K562 (cell line): Measurements from ENCODE around the gene LRP2. TPM values are rescaled to one million over a fixed set of nuclear protein-coding genes. Genes with fewer than 3 reads are reported as not detected.
A peak's percentile ranks its signal among the peaks of the same experiment; 100 is the strongest.

Experiments
- BHLHE40 ChIP-seq: IDR thresholded peaks from 2 replicates; pipeline ENCODE4 v1.6.1; 2011; ENCODE audit warnings: low read length, improper control_type of control experiment
- E2F4 ChIP-seq: sonication (generic); formaldehyde crosslinking; IDR thresholded peaks from 2 replicates; pipeline ENCODE4 v1.8.0; 2022; ENCODE audit warnings: mild to moderate bottlenecking, low read depth, missing genetic modification reagents
- ELF2 ChIP-seq: fragments of 250-450 bp; sonication (Bioruptor Pico); IDR thresholded peaks from 2 replicates; pipeline ENCODE4 v1.5.0; 2021; ENCODE audit warnings: mild to moderate bottlenecking
- ETV5 ChIP-seq: sonication (generic); formaldehyde crosslinking; IDR thresholded peaks from 2 replicates; pipeline ENCODE4 v1.4.0; 2020; ENCODE audit warnings: low read depth, mild to moderate bottlenecking, missing genetic modification reagents
- EWSR1 ChIP-seq: fragments of 450-650 bp; IDR thresholded peaks from 2 replicates; pipeline ENCODE4 v1.6.1; 2018; ENCODE audit warnings: borderline replicate concordance, mild to moderate bottlenecking, low read depth, moderate library complexity; ENCODE audit not compliant: partially characterized antibody
- GATAD2B ChIP-seq: fragments of 450-650 bp; IDR thresholded peaks from 2 replicates; pipeline ENCODE4 v1.6.1; 2017; ENCODE audit warnings: mild to moderate bottlenecking, borderline replicate concordance
- GTF2F1 ChIP-seq: IDR thresholded peaks from 2 replicates; pipeline ENCODE4 v1.6.1; 2011; ENCODE audit warnings: low read depth, low read length, improper control_type of control experiment
- HINFP ChIP-seq: fragments of 450-650 bp; conservative IDR thresholded peaks from 2 replicates; pipeline ENCODE4 v1.6.1; 2016; ENCODE audit warnings: missing genetic modification characterization, low read depth, mild to moderate bottlenecking, control low read depth, missing compliant biosample characterization
- HNRNPK ChIP-seq: fragments of 200-400 bp; formaldehyde crosslinking; IDR thresholded peaks from one replicate; pipeline ENCODE4 v1.6.1; 2018; ENCODE audit warnings: mild to moderate bottlenecking, low read depth, low read length; ENCODE audit not compliant: poor library complexity, severe bottlenecking
- NR2C2 ChIP-seq, 2 experiments: fragments of 200-800 bp in 1 of 2; sonication (Bioruptor generic) in 1 of 2; sonication (generic) in 1 of 2; formaldehyde crosslinking in 1 of 2; IDR thresholded peaks; 2 replicates each; pipeline versions ENCODE4 v1.6.1 to v1.8.0; 2016 to 2022; ENCODE audit warnings: mild to moderate bottlenecking in 1 of 2, missing compliant biosample characterization in 1 of 2, missing genetic modification characterization in 1 of 2, missing genetic modification reagents in 1 of 2
- PCBP1 ChIP-seq: fragments of 200-400 bp; formaldehyde crosslinking; IDR thresholded peaks from 2 replicates; pipeline ENCODE4 v1.6.1; 2018; ENCODE audit warnings: mild to moderate bottlenecking, low read depth, low read length; ENCODE audit not compliant: poor library complexity, severe bottlenecking
- PHB2 ChIP-seq: fragments of 450-650 bp; IDR thresholded peaks from 2 replicates; pipeline ENCODE4 v1.6.1; 2017; ENCODE audit warnings: low read depth
- POLR2H ChIP-seq: IDR thresholded peaks from 2 replicates; pipeline ENCODE4 v1.6.1; 2016; ENCODE audit warnings: missing genetic modification characterization, low read depth, mild to moderate bottlenecking, control low read depth, missing compliant biosample characterization, moderate library complexity
- SMAD3 ChIP-seq: fragments of 450-650 bp; formaldehyde crosslinking; conservative IDR thresholded peaks from 2 replicates; pipeline ENCODE4 v1.4.0; 2020; ENCODE audit warnings: mild to moderate bottlenecking
- SP1 ChIP-seq: sonication (generic); formaldehyde crosslinking; IDR thresholded peaks from 2 replicates; pipeline ENCODE4 v1.8.1; 2022; ENCODE audit warnings: mild to moderate bottlenecking, missing genetic modification reagents
- STAT5B ChIP-seq: fragments of 250-450 bp; sonication (Bioruptor Pico); IDR thresholded peaks from 2 replicates; pipeline ENCODE4 v1.8.0; 2021; ENCODE audit warnings: mild to moderate bottlenecking, inconsistent platforms
- TSC22D4 ChIP-seq: fragments of 450-650 bp; IDR thresholded peaks from 2 replicates; pipeline ENCODE4 v1.6.1; 2016; ENCODE audit warnings: missing genetic modification characterization, missing biosample characterization, control low read depth
- ZFPM2 ChIP-seq: fragments of 250-450 bp; sonication (Bioruptor Pico); IDR thresholded peaks from 2 replicates; pipeline ENCODE4 v1.5.1; 2022; ENCODE audit warnings: mild to moderate bottlenecking
- ZNF12 ChIP-seq: sonication (generic); formaldehyde crosslinking; IDR thresholded peaks from 2 replicates; pipeline ENCODE4 v1.4.0; 2020; ENCODE audit warnings: mild to moderate bottlenecking, missing genetic modification reagents
- ZNF444 ChIP-seq: fragments of 250-450 bp; sonication (Bioruptor Pico); IDR thresholded peaks from 2 replicates; pipeline ENCODE4 v1.4.0; 2020; ENCODE audit warnings: mild to moderate bottlenecking, moderate library complexity
- ZNF79 ChIP-seq: fragments of 250-450 bp; sonication (Bioruptor Pico); IDR thresholded peaks from 2 replicates; pipeline ENCODE4 v1.4.0; 2020; ENCODE audit warnings: low read depth, mild to moderate bottlenecking, moderate library complexity
- polyA plus RNA-seq, 8 experiments: library from polyadenylated mRNA; depleted of rRNA in 4 of 8; stranded (reverse) in 5 of 8; unstranded in 3 of 8; fragments of >200 nt; fragmentation: Nextera tagmentation in 2 of 8; fragmentation: Illumina TruSeq in 1 of 8; extraction: Ambion mirVana in 2 of 8; extraction: Trizol in 1 of 8; gene quantifications; 2 replicates each; pipeline versions ENCODE4 v1.2.1 to v1.2.3, GENCODE V29; 2011 to 2014; ENCODE audit warnings: inconsistent platforms in 1 of 8, missing spikeins in 1 of 8
- total RNA-seq, 7 experiments: library from RNA; depleted of rRNA in 6 of 7; stranded (reverse); fragments of >200 nt in 6 of 7; fragmentation: Illumina TruSeq in 2 of 7; extraction: Trizol in 2 of 7; gene quantifications; 2 replicates each; pipeline versions ENCODE4 v1.2.1 to v1.2.3, GENCODE V29; 2011 to 2021; ENCODE audit warnings: low replicate concordance in 1 of 7
- TF ChIP-seq, protein P1 (sequence below): fragments of 200-800 bp; sonication (Bioruptor generic); IDR thresholded peaks from 2 replicates; pipeline ENCODE4 v1.6.1; 2017; ENCODE audit warnings: missing genetic modification characterization, missing compliant biosample characterization
- TF ChIP-seq, protein P2 (sequence below): sonication (generic); formaldehyde crosslinking; IDR thresholded peaks from 2 replicates; pipeline ENCODE4 v1.8.1; 2023; ENCODE audit warnings: mild to moderate bottlenecking, missing genetic modification reagents

The LRP2 gene
- total and polyA plus RNA-seq, 9 of the 15 experiments (the other 6 are each of a cell fraction or from before 2014, with no cell fraction given), result 0.04 to 0.18 (median 0.11) TPM; not detected in 1

- TF ChIP-seq ZFPM2 (CRISPR knock-in tag) (no peak), GTF2F1 (no peak), E2F4 (no peak), PCBP1 (no peak), HNRNPK (no peak), ETV5 (CRISPR knock-in tag) (no peak), ZNF444 (CRISPR knock-in tag) (no peak), SP1 (no peak; the same call in 1 of the 2 replicates), TSC22D4 (tag) (no peak), ELF2 (CRISPR knock-in tag) (no peak), NR2C2 (CRISPR knock-in tag; IDR thresholded peaks at IDR 0.05) (no peak), NR2C2 (tag; IDR thresholded peaks at IDR 0.05) (no peak), EWSR1 (no peak), ZNF12 (CRISPR knock-in tag) (no peak), STAT5B (CRISPR knock-in tag) (no peak), POLR2H (tag) (no peak), BHLHE40 (peak; percentile 15; the same call in 1 of the 2 replicates), ZNF79 (no peak), GATAD2B (peak; percentile 71), SMAD3 (CRISPR knock-in tag) (no peak; the same call in 1 of the 2 replicates), HINFP (no peak), PHB2 (no peak)
- TF ChIP-seq, protein P1, sequence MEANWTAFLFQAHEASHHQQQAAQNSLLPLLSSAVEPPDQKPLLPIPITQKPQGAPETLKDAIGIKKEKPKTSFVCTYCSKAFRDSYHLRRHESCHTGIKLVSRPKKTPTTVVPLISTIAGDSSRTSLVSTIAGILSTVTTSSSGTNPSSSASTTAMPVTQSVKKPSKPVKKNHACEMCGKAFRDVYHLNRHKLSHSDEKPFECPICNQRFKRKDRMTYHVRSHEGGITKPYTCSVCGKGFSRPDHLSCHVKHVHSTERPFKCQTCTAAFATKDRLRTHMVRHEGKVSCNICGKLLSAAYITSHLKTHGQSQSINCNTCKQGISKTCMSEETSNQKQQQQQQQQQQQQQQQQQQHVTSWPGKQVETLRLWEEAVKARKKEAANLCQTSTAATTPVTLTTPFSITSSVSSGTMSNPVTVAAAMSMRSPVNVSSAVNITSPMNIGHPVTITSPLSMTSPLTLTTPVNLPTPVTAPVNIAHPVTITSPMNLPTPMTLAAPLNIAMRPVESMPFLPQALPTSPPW (CRISPR knock-in tag), result 0 out of 2 replicates have a peak, but pooled peaks have one; percentile 23
- TF ChIP-seq, protein P2, sequence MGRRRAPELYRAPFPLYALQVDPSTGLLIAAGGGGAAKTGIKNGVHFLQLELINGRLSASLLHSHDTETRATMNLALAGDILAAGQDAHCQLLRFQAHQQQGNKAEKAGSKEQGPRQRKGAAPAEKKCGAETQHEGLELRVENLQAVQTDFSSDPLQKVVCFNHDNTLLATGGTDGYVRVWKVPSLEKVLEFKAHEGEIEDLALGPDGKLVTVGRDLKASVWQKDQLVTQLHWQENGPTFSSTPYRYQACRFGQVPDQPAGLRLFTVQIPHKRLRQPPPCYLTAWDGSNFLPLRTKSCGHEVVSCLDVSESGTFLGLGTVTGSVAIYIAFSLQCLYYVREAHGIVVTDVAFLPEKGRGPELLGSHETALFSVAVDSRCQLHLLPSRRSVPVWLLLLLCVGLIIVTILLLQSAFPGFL (CRISPR knock-in tag), result no peak
Measured at GRCh38 chr2:169129703-169130243, 232.6 kb downstream of the LRP2 start (continued).
